Ishikawa (cell line): ENCODE results near the gene PNPLA3.

ENCODE experiments used
- CEBPB ChIP-seq: IDR thresholded peaks from 2 replicates; pipeline ENCODE4 v1.6.1; 2012
- CREB1 ChIP-seq: IDR thresholded peaks from 2 replicates; pipeline ENCODE4 v1.6.1; 2012; ENCODE audit warnings: low read depth
- EGR1 ChIP-seq: IDR thresholded peaks from 2 replicates; pipeline ENCODE4 v1.6.1; 2012
- EP300 ChIP-seq: IDR thresholded peaks from 2 replicates; pipeline ENCODE4 v1.6.1; 2012; ENCODE audit warnings: borderline replicate concordance
- FOXM1 ChIP-seq: IDR thresholded peaks from 2 replicates; pipeline ENCODE4 v1.6.1; 2012; ENCODE audit warnings: low read depth, borderline replicate concordance
- MAX ChIP-seq: IDR thresholded peaks from 2 replicates; pipeline ENCODE4 v1.6.1; 2012
- NFIC ChIP-seq: IDR thresholded peaks from 2 replicates; pipeline ENCODE4 v1.6.1; 2012
- RAD21 ChIP-seq: IDR thresholded peaks from 2 replicates; pipeline ENCODE4 v1.6.1; 2012; ENCODE audit warnings: low read depth
- REST ChIP-seq: IDR thresholded peaks from 2 replicates; pipeline ENCODE4 v1.6.1; 2012; ENCODE audit warnings: low read depth, mild to moderate bottlenecking
- TAF1 ChIP-seq: IDR thresholded peaks from 2 replicates; pipeline ENCODE4 v1.6.1; 2012; ENCODE audit warnings: low read depth, mild to moderate bottlenecking
- TCF12 ChIP-seq: IDR thresholded peaks from 2 replicates; pipeline ENCODE4 v1.6.1; 2012; ENCODE audit warnings: low read depth
- TEAD4 ChIP-seq: IDR thresholded peaks from 2 replicates; pipeline ENCODE4 v1.6.1; 2012
- USF1 ChIP-seq: IDR thresholded peaks from 2 replicates; pipeline ENCODE4 v1.6.1; 2012
- YY1 ChIP-seq: IDR thresholded peaks from 2 replicates; pipeline ENCODE4 v1.6.1; 2012; ENCODE audit warnings: low read depth
- ZBTB7A ChIP-seq: IDR thresholded peaks from 2 replicates; pipeline ENCODE4 v1.6.1; 2012; ENCODE audit warnings: low read depth

The PNPLA3 gene

GRCh38 chr22:43901976-43902643, 21.5 kb upstream of the PNPLA3 start:
- TF ChIP-seq TAF1 (no peak), ZBTB7A (no peak), NFIC (no peak), TCF12 (no peak), CREB1 (no peak), EGR1 (no peak), YY1 (no peak), EP300 (no peak), MAX (no peak), TEAD4 (no peak), CEBPB (no peak)

- peak; percentile 18; the same call in 1 of the 2 replicates for TF ChIP-seq RAD21
These were observed 19.2 kb upstream of the PNPLA3 start for GRCh38 chr22:43904412-43904811.

GRCh38 chr22:43905681-43906080, 17.9 kb upstream of the PNPLA3 start:
- TF ChIP-seq ZBTB7A = no peak
- no peak for TF ChIP-seq EP300
- TF ChIP-seq EGR1 = no peak
- no peak for TF ChIP-seq USF1
- peak; percentile 55 for TF ChIP-seq REST
- TF ChIP-seq TCF12 = no peak
- no peak for TF ChIP-seq RAD21

GRCh38 chr22:43909708-43910107, 13.9 kb upstream of the PNPLA3 start:
- TF ChIP-seq TCF12 = no peak
- no peak for TF ChIP-seq MAX
- TF ChIP-seq REST = no peak
- TF ChIP-seq RAD21 = no peak
- TF ChIP-seq TAF1 = no peak
- no peak for TF ChIP-seq CREB1
- TF ChIP-seq USF1 = no peak
- no peak for TF ChIP-seq EGR1
- TF ChIP-seq CEBPB = no peak

GRCh38 chr22:43910178-43910695, 13.4 kb upstream of the PNPLA3 start:
- no peak for TF ChIP-seq TEAD4
- no peak for TF ChIP-seq CREB1
- TF ChIP-seq RAD21 = no peak
- TF ChIP-seq EP300 = no peak
- TF ChIP-seq NFIC = no peak
- no peak for TF ChIP-seq TCF12
- no peak for TF ChIP-seq MAX
- no peak for TF ChIP-seq ZBTB7A
- no peak for TF ChIP-seq FOXM1
- no peak for TF ChIP-seq EGR1
- TF ChIP-seq REST = no peak
- no peak for TF ChIP-seq USF1
- no peak for TF ChIP-seq YY1
- no peak for TF ChIP-seq TAF1
- TF ChIP-seq CEBPB = no peak
